GM20431 (cell line): ENCODE results near the gene PSMD2.

Source experiments
- in situ Hi-C: fragments of 300-500 bp; cut with MseI, MboI; formaldehyde crosslinking; loops from one replicate; pipeline ENCODE4 v1.15.0; 2020; ENCODE audit warnings: low sequenced_read_pairs; ENCODE audit not compliant: unreplicated experiment

Gene PSMD2

DNA sequence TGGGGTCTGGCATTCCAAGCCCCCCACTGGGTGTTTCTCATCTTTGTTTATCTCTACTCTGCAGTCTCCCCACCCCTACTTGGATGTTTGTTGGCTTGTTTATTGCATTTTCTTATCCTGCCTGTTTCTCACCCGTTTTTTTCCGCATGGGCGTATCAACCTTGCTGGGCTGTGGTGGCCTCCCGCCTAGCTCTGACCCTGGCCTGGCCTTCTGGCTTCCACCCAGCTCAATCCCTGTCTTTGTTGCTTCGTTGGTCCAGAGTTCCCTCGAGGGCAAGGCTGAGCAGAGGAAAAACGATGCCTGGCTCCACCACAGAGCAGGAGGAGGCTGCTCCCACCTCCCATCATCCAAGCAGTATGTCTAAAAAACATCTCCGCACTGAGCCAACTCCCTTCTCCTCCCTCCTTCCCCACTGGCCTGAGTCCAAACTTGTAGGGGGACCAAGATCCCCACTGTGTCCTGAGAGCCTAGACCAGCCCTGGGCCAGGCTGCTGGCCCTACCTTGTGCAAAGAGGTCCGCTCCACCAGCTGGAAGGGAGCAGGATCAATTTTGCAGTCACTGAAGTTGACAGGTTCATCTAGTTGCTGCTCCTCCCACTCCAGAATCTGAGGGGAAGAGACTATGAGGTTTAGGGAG, 52.6 kb downstream of the PSMD2 start:
- in situ Hi-C loops: no loop called here

DNA sequence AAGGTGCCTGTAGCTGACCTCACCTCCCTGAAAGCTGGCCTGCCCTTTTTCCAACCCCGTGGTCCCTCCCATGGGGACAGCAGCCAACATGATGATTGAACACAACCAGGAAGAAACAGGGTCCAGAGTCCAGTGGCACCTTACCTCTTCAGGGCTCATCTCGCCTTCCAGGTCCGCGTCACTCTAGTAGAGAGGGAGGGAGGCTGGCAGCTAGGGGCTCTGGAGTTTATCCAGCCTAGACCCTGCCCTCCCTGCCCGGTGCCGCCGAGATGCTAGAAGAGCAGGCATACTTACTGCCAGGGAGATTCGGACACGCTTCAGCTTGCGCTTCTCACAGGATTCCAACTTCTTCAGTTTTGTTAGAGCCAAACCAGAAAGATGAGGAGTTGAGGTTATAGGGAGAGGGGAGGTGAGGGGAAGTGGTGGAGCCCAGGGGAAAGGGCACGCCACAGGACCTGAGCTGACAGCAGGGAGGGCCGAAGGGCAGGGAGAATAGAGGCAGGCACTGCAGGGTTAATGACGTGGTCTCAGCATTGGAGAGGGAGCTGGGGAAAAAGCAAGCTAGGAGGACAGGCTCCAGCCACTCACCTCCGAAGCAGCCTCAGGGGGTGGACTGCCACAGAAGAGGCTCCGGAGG, 53.2 kb downstream of the PSMD2 start:
- in situ Hi-C loops: no loop called here

DNA sequence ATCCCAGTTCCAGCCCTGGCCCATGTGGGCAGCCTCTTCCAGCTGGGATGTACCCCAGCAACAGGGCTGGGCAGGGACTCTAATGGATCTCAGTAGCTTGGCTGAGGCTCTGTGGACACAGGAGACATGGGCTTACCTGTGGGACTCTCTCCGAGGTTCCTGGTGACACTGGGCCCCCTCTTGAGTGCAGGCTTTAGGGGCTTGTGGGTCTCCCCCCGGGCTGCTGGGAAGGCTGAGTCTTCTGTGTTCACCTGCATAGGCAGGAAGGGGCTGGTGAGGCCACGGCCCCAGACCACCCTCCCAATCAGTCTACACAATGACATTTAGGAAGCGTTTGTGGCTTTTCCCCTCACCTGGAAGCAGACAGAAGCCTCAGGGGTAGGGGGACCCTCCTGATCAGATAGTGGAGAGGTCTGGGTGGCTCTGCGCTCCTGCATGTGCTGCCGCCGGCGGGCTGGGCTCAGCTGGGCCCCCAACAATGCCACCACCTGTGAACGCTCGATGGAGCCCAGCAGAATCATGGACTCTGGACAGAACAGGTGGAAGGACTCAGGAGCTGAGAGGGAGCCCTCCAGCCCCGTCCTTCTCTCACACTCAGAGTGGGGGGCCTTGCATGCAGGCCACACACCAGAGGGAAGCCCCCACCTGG, 54.0 kb downstream of the PSMD2 start:
- in situ Hi-C loops: no loop called here

DNA sequence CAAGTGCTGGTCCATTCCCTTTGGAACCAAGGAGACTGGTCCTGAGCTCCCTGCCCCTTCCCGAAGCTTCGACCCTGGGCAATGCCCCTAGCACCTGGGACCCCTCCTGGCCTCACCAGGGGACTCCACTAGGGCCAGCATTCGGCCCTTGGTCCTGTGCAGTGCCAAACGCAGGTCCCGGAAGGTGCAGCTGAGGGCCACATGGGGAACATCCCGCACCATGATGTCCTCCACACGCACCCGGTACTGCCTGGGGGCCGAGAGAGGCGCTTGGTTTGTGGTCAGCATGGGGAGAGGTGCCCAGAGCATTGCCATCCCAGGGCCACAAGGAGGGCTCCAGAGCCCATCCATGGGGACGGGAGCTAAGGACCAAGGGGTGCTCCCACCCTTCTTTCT, 54.5 kb downstream of the PSMD2 start:
- in situ Hi-C loops: no loop called here

DNA sequence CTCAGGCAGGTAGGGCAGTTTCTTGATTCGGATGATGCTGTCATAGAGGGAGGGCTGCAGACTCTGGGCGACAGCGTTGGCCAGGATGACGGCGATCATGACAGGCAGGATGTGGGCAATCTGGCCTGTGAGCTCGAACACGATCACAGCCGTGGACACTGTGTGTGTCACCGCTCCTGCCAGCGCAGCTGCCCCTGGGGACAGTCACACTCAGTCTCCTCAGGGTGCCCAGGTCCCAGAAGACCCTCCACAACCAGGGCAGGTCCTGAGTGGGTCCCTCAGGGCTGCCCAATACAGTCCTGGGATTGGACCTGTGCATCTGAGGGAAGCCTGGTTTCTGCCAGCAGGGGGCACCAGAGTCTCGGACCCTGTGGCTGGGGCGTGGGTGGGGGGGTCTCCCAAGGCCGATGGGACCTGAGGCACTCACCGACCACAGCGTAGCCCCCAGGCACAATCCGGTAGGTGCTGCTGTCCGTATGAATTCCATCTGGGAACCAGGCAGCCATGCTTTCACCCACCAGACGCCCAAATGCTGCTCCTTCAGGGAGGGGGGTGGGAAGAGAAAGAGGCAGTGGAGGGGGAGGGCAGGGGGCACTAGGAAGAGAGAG, 55.2 kb downstream of the PSMD2 start:
- in situ Hi-C loops: no loop called here

DNA sequence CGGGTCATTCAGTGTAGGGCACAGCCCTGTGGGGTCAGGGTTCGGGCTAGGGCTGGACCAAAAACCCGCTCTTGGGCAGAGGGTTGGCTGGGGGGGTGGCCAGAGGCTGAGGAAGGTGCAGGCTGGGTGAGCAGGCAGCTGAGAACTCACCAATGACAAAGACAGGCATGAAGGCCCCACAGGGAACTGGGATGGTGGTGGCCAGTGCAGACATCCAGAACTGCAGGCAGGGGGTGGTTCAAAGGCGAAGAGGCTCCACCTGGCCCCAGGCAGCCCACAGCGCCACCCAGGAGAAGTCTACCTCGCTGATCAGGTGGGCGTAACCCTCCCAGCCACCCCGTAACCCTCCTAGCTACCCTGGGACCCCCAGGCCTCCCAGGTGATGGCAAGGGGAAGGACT, 55.7 kb downstream of the PSMD2 start:
- in situ Hi-C loops: no loop called here

DNA sequence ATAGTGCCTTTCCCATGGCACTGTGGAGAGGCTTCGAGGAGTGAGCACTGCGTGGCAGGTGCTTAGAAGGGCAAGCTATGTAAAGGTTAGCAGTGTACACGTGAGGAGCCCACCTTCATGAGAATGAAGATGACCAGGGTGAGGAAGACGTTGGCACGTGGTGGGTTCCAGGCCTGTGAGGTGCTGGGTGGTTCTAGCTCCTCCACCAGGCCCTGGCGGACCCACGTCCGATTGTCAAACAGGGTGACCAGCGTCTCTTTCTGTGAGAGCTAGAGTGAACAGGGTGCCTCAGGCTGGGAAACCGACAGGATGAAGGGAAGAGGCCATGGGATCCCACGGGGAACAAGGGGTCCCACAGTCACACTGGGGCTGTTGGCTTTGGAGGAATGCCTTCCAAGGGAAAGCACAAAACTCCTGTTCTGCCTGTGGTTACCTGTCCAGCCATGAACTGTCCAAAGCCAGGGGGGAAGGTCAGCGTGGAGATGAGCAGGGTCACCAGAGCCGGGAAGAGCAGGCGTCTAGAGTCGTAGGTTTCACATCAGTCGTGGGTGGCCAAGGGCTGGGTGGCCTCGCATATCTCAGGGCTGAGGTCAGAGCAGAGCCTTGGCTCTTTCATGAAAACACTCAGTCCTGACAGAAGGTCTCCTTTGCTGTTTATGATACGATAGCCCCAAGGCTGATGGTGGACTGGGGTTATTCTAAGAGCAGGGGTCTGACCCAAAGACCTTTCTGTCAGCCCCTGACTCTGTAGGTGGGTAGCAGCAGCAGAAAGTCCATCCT, 56.4 kb downstream of the PSMD2 start:
- in situ Hi-C loops: no loop called here

DNA sequence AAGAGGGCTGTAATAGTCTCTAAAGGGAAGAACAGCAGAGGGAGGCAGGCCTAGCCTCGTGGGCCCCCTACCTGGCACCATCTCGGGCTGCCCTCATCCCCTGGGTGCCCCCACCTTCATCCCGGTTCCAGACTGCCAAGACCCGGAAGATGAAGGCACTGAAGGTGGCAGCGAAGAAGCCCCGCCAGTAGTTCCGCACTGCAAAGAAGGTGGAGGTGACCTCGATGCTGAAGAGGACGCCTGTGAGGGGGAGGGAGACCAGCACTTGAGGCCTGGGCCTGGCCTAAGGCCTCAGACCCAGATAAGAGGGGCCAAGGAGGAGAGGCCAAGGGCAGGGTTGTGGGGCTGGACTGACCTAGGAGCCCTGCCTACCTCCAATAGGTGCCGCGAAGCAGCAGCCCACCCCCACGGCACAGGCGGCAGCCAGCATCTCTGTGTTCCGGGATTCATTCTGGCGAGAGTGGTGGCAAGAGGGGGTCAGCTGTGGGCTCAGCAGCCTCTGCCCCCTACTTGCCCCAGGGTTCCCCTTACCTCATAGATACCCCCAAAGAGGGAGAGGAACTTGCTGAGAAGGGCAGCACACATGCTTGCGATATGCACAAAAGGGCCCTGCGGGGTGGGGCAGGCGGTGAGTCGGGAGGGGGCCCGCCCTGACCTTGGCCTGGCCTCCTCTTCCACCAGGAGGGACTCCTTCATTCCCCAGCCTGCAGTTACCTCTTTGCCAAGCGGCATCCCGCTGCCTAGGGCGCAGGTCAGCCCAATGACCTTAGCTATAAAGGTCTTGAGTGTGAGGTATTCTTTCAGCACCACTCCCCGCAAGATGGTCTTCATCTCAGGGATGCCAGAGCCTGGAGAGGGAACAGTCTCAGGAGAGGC, 58.4 kb downstream of the PSMD2 start:
- in situ Hi-C loops: no loop called here

DNA sequence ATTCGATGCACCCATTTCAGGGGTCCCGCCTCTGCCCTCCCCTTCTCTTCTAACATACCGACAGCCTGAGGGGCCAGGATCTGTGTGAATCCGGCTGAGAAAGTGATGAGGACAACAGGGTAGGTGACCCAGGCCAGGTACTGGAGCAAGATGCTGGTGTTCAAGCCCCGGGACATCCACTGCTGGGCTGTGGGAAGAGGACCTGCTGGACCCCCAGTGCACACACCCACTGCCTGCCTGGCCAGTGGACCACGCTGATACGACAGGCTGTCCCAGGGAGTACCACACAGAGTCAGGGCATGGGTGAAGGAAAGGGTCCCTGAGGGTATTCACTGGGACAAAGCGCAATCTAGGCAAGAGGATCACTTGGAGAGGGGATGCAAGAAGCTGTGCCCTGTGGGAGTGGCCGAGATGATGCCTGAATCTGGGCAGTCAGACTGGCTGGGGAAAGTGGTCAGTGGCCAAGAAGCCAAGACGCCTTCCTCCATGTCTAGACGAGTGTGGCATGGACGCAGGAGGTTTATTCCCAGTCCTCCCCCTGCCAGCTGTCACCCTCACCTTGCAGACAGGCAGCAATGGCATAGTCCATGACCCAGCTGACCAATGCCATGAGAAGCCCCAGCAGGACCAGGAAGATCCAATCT, 59.2 kb downstream of the PSMD2 start:
- in situ Hi-C loops: no loop called here
